GM12874 (cell line): ENCODE measurements around the gene UST.

Source experiments
- TF ChIP-seq, protein P1 (sequence below): IDR thresholded peaks from 2 replicates; pipeline ENCODE4 v1.5.1; 2011; ENCODE audit warnings: low read depth, mild to moderate bottlenecking, control low read depth, low read length, moderate library complexity; ENCODE audit not compliant: insufficient read depth

Gene UST

DNA sequence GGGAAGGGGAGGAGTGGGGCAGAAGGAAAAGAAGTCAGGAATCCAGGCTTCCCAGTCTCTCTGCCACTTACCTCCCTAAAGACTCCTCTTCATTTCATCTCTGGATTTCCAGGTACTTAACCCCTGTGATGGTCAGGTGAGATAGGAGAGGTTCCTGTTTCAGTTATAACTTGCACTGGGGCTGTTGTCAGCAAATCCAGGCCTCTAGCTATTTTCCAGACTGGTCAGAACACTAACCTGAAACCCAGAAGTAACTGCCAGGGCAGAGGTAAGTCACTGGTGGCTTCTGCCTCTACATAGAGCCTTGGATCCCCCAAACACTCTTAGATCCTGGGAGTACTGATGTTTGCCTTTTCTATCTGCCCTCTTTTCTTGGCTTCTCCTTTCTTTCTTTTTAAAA lies 337.2 kb downstream of the UST start:
- TF ChIP-seq, protein P1, sequence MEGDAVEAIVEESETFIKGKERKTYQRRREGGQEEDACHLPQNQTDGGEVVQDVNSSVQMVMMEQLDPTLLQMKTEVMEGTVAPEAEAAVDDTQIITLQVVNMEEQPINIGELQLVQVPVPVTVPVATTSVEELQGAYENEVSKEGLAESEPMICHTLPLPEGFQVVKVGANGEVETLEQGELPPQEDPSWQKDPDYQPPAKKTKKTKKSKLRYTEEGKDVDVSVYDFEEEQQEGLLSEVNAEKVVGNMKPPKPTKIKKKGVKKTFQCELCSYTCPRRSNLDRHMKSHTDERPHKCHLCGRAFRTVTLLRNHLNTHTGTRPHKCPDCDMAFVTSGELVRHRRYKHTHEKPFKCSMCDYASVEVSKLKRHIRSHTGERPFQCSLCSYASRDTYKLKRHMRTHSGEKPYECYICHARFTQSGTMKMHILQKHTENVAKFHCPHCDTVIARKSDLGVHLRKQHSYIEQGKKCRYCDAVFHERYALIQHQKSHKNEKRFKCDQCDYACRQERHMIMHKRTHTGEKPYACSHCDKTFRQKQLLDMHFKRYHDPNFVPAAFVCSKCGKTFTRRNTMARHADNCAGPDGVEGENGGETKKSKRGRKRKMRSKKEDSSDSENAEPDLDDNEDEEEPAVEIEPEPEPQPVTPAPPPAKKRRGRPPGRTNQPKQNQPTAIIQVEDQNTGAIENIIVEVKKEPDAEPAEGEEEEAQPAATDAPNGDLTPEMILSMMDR: no peak

GRCh38 chr6:149084808-149085556 lies 338.2 kb downstream of the UST start:
- TF ChIP-seq, protein P1: no peak

DNA sequence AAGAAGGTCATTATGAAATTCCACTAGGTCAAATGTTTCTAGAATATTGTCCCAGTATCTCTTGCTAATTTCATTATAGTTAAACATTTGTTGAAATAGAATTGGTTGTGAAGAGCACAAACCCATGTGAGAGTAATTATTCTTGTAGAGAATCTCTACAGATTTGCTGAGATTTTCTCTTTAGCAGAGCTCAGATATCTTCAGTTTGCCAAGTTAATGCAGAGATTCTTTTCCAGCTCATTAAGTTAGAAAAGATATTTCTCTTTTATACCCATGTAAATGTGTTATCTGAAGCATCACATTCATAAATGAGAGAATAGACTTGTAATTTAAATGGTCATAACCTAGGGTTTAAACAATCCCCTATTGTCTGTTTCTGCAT lies 338.7 kb downstream of the UST start:
- TF ChIP-seq, protein P1: no peak

- TF ChIP-seq, protein P1: no peak
These were observed 339.5 kb downstream of the UST start for GRCh38 chr6:149086363-149086762.

DNA sequence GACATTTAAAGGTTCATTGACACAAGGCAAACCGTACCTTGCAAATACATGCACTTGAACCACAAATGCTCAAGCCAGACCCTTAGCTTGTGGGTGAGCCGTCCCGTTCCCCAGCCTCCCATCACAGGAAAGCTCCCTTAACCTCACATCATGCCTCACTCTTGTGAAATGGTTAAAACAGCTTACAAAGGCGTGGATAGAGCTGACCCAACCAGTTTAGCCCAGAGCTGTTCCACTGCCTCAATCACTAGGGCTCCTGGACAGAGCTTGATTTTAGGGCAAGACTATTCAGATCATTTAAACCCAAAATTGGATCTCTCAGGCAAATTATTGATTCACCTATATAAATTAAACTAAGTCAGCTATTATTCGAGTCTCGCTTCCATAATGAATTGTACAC lies 341.1 kb downstream of the UST start:
- TF ChIP-seq, protein P1: no peak

GRCh38 chr6:149088361-149088760 lies 341.5 kb downstream of the UST start:
- TF ChIP-seq, protein P1: no peak

- TF ChIP-seq, protein P1: no peak
These were observed 342.7 kb downstream of the UST start for GRCh38 chr6:149089510-149089909.
